GM12878 (cell line): ENCODE data around the gene GRIN2A. TPM values are rescaled to one million over a fixed set of nuclear protein-coding genes. Genes with fewer than 3 reads are reported as not detected.

Experiments used
- ATAC-seq: fragments of 200-7000 bp; cut with Tn5 transposase; 3 replicates; pipeline ENCODE4 v1.9.1; 2020; ENCODE audit warnings: mild to moderate bottlenecking, moderate library complexity
- BruUV-seq: library from RNA; stranded (reverse); fragments of 400-500 nt; replicated peaks from 2 replicates; lab custom pipeline; 2021; lab: Mats Ljungman, UMichigan
- CTCF ChIA-PET: fragments of 300-600 bp; sonication (Branson Sonifier 250); formaldehyde crosslinking; extraction: SDS; loops from one replicate; lab custom pipeline; 2021; ENCODE audit warnings: inconsistent platforms; lab: Yijun Ruan, JAX
- POLR2A ChIA-PET: fragments of 350-600 bp; formaldehyde crosslinking; extraction: SDS; loops from one replicate; lab custom pipeline; 2021; ENCODE audit warnings: inconsistent platforms; lab: Charles Lee
- RAD21 ChIA-PET: fragments of 300-600 bp; sonication (Branson Sonifier 250); formaldehyde crosslinking; loops from one replicate; lab custom pipeline; 2023; ENCODE audit warnings: antibody characterized with exemption; ENCODE audit not compliant: unreplicated experiment; lab: Charles Lee
- SMC1A ChIA-PET: fragments of 300-600 bp; sonication (Branson Sonifier 250); formaldehyde crosslinking; loops from one replicate; lab custom pipeline; 2023; ENCODE audit not compliant: unreplicated experiment, uncharacterized antibody; lab: Charles Lee
- DNase-seq: peaks from one replicate; pipeline ENCODE4 v3.0.0-alpha.2; 2011; ENCODE audit warnings: low read depth, low spot score
- FAIRE-seq: peaks from 3 replicates; lab custom pipeline; 2011; peaks lifted over from hg19 to GRCh38; lab: Jason Lieb, UNC
- H2AFZ ChIP-seq: 2 replicates; pipeline ENCODE4 v1.6.0; 2011; ENCODE audit warnings: low read depth, low read length, control low read depth; ENCODE audit not compliant: control insufficient read depth
- H3K27ac ChIP-seq: 2 replicates; pipeline ENCODE4 v1.5.1; 2011; ENCODE audit warnings: control low read depth; ENCODE audit not compliant: control insufficient read depth, insufficient read depth
- H3K27me3 ChIP-seq, 2 experiments: replicated peaks in 1 of 2; 2 replicates each; pipeline versions ENCODE4 v1.6.0 to v1.6.1; 2011; ENCODE audit warnings: low read length in 1 of 2; ENCODE audit not compliant: control insufficient read depth in 2 of 2, insufficient read depth in 2 of 2
- H3K36me3 ChIP-seq, 2 experiments: 2 replicates each; pipeline ENCODE4 v1.5.1; 2011; ENCODE audit warnings: low read length in 1 of 2; ENCODE audit not compliant: control insufficient read depth in 2 of 2, insufficient read depth in 2 of 2
- H3K4me1 ChIP-seq: 2 replicates; pipeline ENCODE4 v1.6.1; 2011; ENCODE audit warnings: mild to moderate bottlenecking, low read length, moderate library complexity, mixed read lengths; ENCODE audit not compliant: control insufficient read depth, insufficient read depth
- H3K4me2 ChIP-seq: 2 replicates; pipeline ENCODE4 v1.6.0; 2011; ENCODE audit warnings: control low read depth; ENCODE audit not compliant: control insufficient read depth, insufficient read depth
- H3K4me3 ChIP-seq: fragments of 200-600 bp; sonication (generic); 2 replicates; pipeline ENCODE4 v1.5.1; 2016
- H3K79me2 ChIP-seq: 2 replicates; pipeline ENCODE4 v1.6.0; 2011; ENCODE audit warnings: low read length; ENCODE audit not compliant: control insufficient read depth, insufficient read depth
- H3K9ac ChIP-seq: 2 replicates; pipeline ENCODE4 v1.8.0; 2011; ENCODE audit warnings: low read length, control low read depth, mixed read lengths; ENCODE audit not compliant: control insufficient read depth, insufficient read depth
- H3K9me3 ChIP-seq: replicated peaks from 3 replicates; pipeline ENCODE4 v1.5.1; 2011; ENCODE audit warnings: mild to moderate bottlenecking, low read length; ENCODE audit not compliant: control insufficient read depth, insufficient read depth
- H4K20me1 ChIP-seq: 2 replicates; pipeline ENCODE4 v1.6.0; 2011; ENCODE audit not compliant: control insufficient read depth, insufficient read depth
- ATF7 ChIP-seq: fragments of 450-650 bp; IDR thresholded peaks from 2 replicates; pipeline ENCODE4 v1.6.1; 2016; ENCODE audit warnings: low read depth, mild to moderate bottlenecking
- BCL11A ChIP-seq: IDR thresholded peaks from 2 replicates; pipeline ENCODE4 v1.6.1; 2011; ENCODE audit warnings: low read depth, low read length
- BCLAF1 ChIP-seq: fragments of 450-650 bp; IDR thresholded peaks from 2 replicates; pipeline ENCODE4 v1.6.1; 2017; ENCODE audit warnings: antibody characterized with exemption, mild to moderate bottlenecking, moderate library complexity
- BHLHE40 ChIP-seq, 2 experiments: fragments of 450-650 bp in 1 of 2; IDR thresholded peaks; 2 replicates each; pipeline ENCODE4 v1.6.1; 2011 to 2017; ENCODE audit warnings: low read depth in 2 of 2, borderline replicate concordance in 1 of 2, improper control_type of control experiment in 1 of 2, low read length in 1 of 2, mild to moderate bottlenecking in 1 of 2
- CBX5 ChIP-seq: sonication (generic); IDR thresholded peaks from 2 replicates; pipeline ENCODE4 v1.6.1; 2016; ENCODE audit warnings: low read depth, moderate library complexity, mild to moderate bottlenecking, inconsistent platforms
- ETV6 ChIP-seq, 2 experiments: fragments of 450-650 bp in 1 of 2; IDR thresholded peaks in 1 of 2; conservative IDR thresholded peaks in 1 of 2; 2 replicates each; pipeline ENCODE4 v1.6.1; 2014; ENCODE audit warnings: antibody characterized with exemption in 1 of 2, borderline replicate concordance in 1 of 2, low read depth in 1 of 2, mild to moderate bottlenecking in 1 of 2, moderate library complexity in 1 of 2
- FOXK2 ChIP-seq: fragments of 450-650 bp; IDR thresholded peaks from 2 replicates; pipeline ENCODE4 v1.6.1; 2017; ENCODE audit warnings: mild to moderate bottlenecking, moderate library complexity
- HDAC2 ChIP-seq: fragments of 200-600 bp; sonication (generic); IDR thresholded peaks from 2 replicates; pipeline ENCODE4 v1.6.1; 2017
- NR2C2 ChIP-seq: IDR thresholded peaks from 2 replicates; pipeline ENCODE4 v1.6.1; 2011; ENCODE audit warnings: borderline replicate concordance, low read depth; ENCODE audit not compliant: control insufficient read depth, insufficient read length
- PAX8 ChIP-seq: fragments of 450-650 bp; IDR thresholded peaks from 2 replicates; pipeline ENCODE4 v1.6.1; 2017; ENCODE audit warnings: mild to moderate bottlenecking, moderate library complexity
- POLR2AphosphoS2 ChIP-seq: IDR thresholded peaks from 2 replicates; pipeline ENCODE4 v1.6.1; 2011; ENCODE audit warnings: low read depth, mild to moderate bottlenecking, low read length, improper control_type of control experiment, moderate library complexity
- RUNX3 ChIP-seq: IDR thresholded peaks from 2 replicates; pipeline ENCODE4 v1.6.1; 2012; ENCODE audit warnings: low read length, inconsistent platforms
- SMARCA5 ChIP-seq: fragments of 450-650 bp; IDR thresholded peaks from 2 replicates; pipeline ENCODE4 v1.6.1; 2017; ENCODE audit warnings: mild to moderate bottlenecking
- SMC3 ChIP-seq: IDR thresholded peaks from 2 replicates; pipeline ENCODE4 v1.6.1; 2011; ENCODE audit warnings: low read length, improper control_type of control experiment, borderline replicate concordance
- STAT3 ChIP-seq: IDR thresholded peaks from 2 replicates; pipeline ENCODE4 v1.6.1; 2011; ENCODE audit warnings: low read depth, low read length, improper control_type of control experiment
- TBL1XR1 ChIP-seq: IDR thresholded peaks from 2 replicates; pipeline ENCODE4 v1.6.1; 2012; ENCODE audit warnings: low read depth, low read length, improper control_type of control experiment
- USF2 ChIP-seq: IDR thresholded peaks from 2 replicates; pipeline ENCODE4 v1.6.1; 2011; ENCODE audit warnings: low read depth, low read length, improper control_type of control experiment, borderline replicate concordance
- WRNIP1 ChIP-seq: IDR thresholded peaks from 2 replicates; pipeline ENCODE4 v1.6.1; 2011; ENCODE audit warnings: low read depth, low read length, improper control_type of control experiment, borderline replicate concordance
- ZNF217 ChIP-seq: fragments of 450-650 bp; IDR thresholded peaks from 2 replicates; pipeline ENCODE4 v1.6.1; 2017; ENCODE audit warnings: antibody characterized with exemption, mild to moderate bottlenecking
- ZNF274 ChIP-seq: IDR thresholded peaks from one replicate; pipeline ENCODE4 v1.8.0; 2011; ENCODE audit not compliant: insufficient read length, insufficient read depth
- ZNF384 ChIP-seq: IDR thresholded peaks from 2 replicates; pipeline ENCODE4 v1.6.1; 2012; ENCODE audit warnings: low read depth, mild to moderate bottlenecking, low read length, improper control_type of control experiment, borderline replicate concordance
- ZNF622 ChIP-seq: fragments of 450-650 bp; IDR thresholded peaks from 2 replicates; pipeline ENCODE4 v1.6.1; 2017; ENCODE audit warnings: mild to moderate bottlenecking, inconsistent platforms
- WGBS: methylation state at CpG from one replicate; pipeline ENCODE4 v1.1.6; 2016; ENCODE audit warnings: low lambda C conversion rate; ENCODE audit not compliant: insufficient replicate concordance, insufficient coverage; ENCODE audit errors: missing lambda C conversion rate; 5-methylcytosine and 5-hydroxymethylcytosine counted together
- in situ Hi-C: fragments of 300-500 bp; cut with MboI; formaldehyde crosslinking; loops from 9 replicates; pipeline ENCODE4 v1.14.3; 2018; ENCODE audit warnings: mixed read lengths
- intact Hi-C: fragments of 100-400 bp; cut with micrococcal nuclease; formaldehyde crosslinking; loops from one replicate; pipeline ENCODE4 v1.14.2; 2022; ENCODE audit not compliant: unreplicated experiment
- polyA plus RNA-seq, 11 experiments: library from polyadenylated mRNA; depleted of rRNA in 4 of 11; unstranded in 6 of 11; stranded (reverse) in 5 of 11; fragments of >200 nt; fragmentation: Nextera tagmentation in 4 of 11; fragmentation: Illumina TruSeq in 1 of 11; extraction: Ambion mirVana in 4 of 11; extraction: Trizol in 1 of 11; gene quantifications; 1 replicate in 1 of 11; 2 replicates in 10 of 11; pipeline versions ENCODE4 v1.2.1 to v1.2.3, GENCODE V29; 2011 to 2016; ENCODE audit warnings: inconsistent platforms in 2 of 11, missing spikeins in 2 of 11, low read depth in 1 of 11
- total RNA-seq, 4 experiments: library from RNA; depleted of rRNA in 3 of 4; stranded (reverse); fragments of >200 nt in 3 of 4; fragmentation: Illumina TruSeq in 1 of 4; extraction: Trizol in 1 of 4; gene quantifications; 2 replicates each; pipeline versions ENCODE4 v1.2.1 to v1.2.3, GENCODE V29; 2013 to 2021

GRIN2A gene
- total and polyA plus RNA-seq, 10 of the 15 experiments (the other 5 are each of a cell fraction or from before 2014, with no cell fraction given), result 2.4 to 13.3 (median 7.3) TPM

DNA sequence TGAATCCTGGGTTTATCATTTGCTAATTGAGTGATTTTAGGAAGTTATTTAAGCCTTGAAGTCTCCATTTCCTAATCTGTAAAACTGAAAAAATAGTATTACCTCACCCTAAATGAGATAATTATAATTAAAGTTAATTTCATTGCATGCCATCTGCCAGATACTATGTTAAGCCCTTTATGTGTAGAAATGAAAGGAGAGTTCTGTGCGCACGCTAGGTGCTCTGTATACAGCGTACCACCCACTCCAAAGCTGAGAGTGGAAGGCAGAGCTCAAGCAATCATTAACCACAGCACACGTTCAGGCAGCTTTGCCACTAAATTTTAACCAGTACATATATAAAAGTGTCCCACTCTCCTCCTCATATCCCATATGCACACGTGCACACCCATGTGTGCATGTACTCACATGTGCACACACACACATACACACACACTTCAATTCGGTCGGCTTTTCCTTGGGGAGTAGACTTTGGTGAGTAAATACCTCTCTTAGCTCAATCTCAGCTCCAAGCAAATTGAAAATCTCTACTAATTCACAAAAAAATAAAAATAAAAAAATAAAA, 204.8 kb downstream of the GRIN2A start:
- FAIRE-seq (no peak), ATAC-seq (peak; percentile 79), DNase-seq (no peak)
- Histone ChIP-seq H3K4me2 (no peak overlapping the region), H3K27ac (no peak overlapping the region), H3K4me3 (no peak overlapping the region), H3K4me1 (no peaks in the 10 kb centered on the region), H3K9me3 (no peaks in the 10 kb centered on the region; the same call in 2 of the 3 replicates), H3K79me2 (no peaks in the 10 kb centered on the region), H3K9ac (no peak overlapping the region), H3K36me3 (no peaks in the 10 kb centered on the region), H2AFZ (no peak overlapping the region), H4K20me1 (no peaks in the 10 kb centered on the region), H3K27me3 (no peaks in the 10 kb centered on the region)
- in situ Hi-C loops (no loop called here), intact Hi-C loops (no loop called here)
- SMC1A ChIA-PET, result interaction anchor here (0.6 to 2.5 kb wide), 13 partner anchors 8 to 1030 kb away, joined by 3 to 10 read pairs (median 4); no protein-coding TSS in a partner anchor
- RAD21 ChIA-PET, result interaction anchor here (0.5 to 2.4 kb wide), 10 partner anchors 13 to 147 kb away, joined by 3 to 7 read pairs (median 4); no protein-coding TSS in a partner anchor
- POLR2A ChIA-PET, result no interaction called here
- no TSS peak for BruUV-seq
- WGBS, result 51% methylated on average over 7 of the region's 7 CpGs
- CTCF ChIA-PET, result interaction anchor here (0.7 to 1.2 kb wide), 3 partner anchors 15 to 329 kb away, joined by 3 read pairs; no protein-coding TSS in a partner anchor
- TF ChIP-seq ATF7, result peak; percentile 37; the same call in 1 of the 2 replicates
- TF ChIP-seq POLR2AphosphoS2, result no peak
- no peak for TF ChIP-seq ETV6 (conservative IDR thresholded peaks at IDR 0.05 in 1 of 2, IDR thresholded peaks at IDR 0.05 in 1 of 2; ENCODE audit: borderline replicate concordance in 1 of 2, low read depth in 1 of 2)
- TF ChIP-seq ZNF274, result no peak
- no peak for TF ChIP-seq SMC3
- TF ChIP-seq BHLHE40 (IDR thresholded peaks at IDR 0.05; ENCODE audit: borderline replicate concordance in 1 of 2, low read depth in 2 of 2, low read length in 1 of 2), result peak in 1 of 2 experiments; percentile 76; a peak in 2 of 4 replicates
- no peak for TF ChIP-seq TBL1XR1
- no peak for TF ChIP-seq FOXK2
- no peak for TF ChIP-seq ZNF622
- TF ChIP-seq USF2, result no peak
- TF ChIP-seq STAT3, result no peak
- peak; percentile 75; the same call in 1 of the 2 replicates for TF ChIP-seq PAX8
- TF ChIP-seq ZNF217, result no peak
- TF ChIP-seq WRNIP1, result no peak
- TF ChIP-seq BCL11A, result 0 out of 2 replicates have a peak, but pooled peaks have one; percentile 25
- TF ChIP-seq ZNF384, result no peak
- TF ChIP-seq SMARCA5, result no peak
- TF ChIP-seq NR2C2, result no peak
- TF ChIP-seq CBX5, result no peak
- no peak for TF ChIP-seq HDAC2
- no peak for TF ChIP-seq BCLAF1
- TF ChIP-seq RUNX3, result no peak
